GM18951 (cell line): Measurements from ENCODE around the gene CPA5.

Experiments used
- POLR2A ChIP-seq: IDR thresholded peaks from 4 replicates; pipeline ENCODE4 v1.6.1; 2011; ENCODE audit warnings: mild to moderate bottlenecking; ENCODE audit not compliant: insufficient read length, insufficient read depth; ENCODE audit errors: extremely low read depth
- in situ Hi-C: fragments of 300-500 bp; cut with MboI; formaldehyde crosslinking; loops from one replicate; pipeline ENCODE4 v1.12.0; 2022; ENCODE audit warnings: low sequenced_read_pairs, mixed read lengths, inconsistent platforms; ENCODE audit not compliant: unreplicated experiment

The CPA5 gene

DNA sequence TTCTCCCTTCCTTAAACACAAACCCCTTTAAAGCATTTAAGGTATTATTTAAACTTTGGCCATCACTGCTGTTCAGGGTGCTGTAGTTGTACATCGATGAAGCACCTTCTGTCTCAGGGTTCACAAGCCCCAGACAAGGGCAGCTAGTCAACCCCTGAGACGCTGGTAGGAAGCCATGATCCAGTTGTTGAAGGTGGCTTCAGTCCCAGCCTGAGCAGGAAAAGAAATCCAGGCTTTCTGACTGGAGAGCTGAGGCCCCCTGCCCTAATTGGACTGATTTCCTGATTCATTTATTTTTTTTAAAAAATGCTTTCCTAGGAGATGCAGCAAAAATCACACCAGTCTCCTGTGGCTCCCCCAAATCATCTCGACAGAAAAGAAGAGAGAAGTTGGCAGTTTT, 51.5 kb downstream of the CPA5 start:
- no peak for TF ChIP-seq POLR2A
- in situ Hi-C loops, result no loop called here

DNA sequence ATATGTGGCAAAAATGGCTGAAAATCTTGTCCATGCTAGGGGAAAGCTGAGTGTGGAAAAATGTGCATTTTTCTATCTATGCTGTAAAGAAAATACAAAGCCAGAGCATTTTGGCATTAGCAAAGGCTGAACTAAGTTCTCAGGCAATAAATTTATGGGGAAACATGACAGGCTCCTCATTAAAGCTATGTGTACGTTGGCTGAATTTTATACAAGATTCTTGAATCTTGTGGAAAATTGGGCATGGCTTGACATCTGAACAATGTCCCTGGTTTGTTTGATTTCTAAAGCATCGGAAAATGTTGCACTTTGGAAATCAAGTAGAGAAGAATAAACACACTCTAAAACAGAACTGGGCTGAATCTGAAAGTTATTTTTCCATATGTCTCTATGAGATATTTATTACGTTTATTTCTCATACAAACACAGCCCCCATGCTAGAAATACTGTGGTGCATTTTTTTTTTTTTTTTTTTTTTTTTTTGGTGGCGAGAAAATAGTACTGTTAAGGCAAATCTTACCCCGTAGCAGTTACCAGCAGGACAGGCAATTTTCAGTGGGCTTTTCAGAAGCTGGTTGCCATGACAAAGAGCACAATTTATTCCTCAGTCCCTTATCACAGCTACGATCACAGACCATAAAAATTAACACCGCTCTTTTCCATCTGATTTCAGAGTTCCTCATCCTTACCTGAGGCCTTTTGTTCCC, 52.6 kb downstream of the CPA5 start:
- in situ Hi-C loops, result no loop called here
- no peak for TF ChIP-seq POLR2A

DNA sequence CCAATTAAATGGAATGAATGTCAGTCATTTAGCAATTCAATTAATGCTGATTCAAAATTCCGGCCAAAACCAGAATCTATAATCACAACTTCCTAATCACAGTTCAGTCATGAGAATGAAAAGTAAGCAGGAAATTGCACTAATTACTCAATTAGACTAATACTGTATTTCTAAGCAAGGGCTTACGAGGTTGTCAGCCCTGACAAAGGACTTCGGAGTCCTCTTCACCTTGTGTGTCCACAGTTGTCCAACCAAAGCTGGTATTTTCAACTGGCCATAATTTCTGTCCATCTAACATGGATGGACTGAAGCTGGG, 53.1 kb downstream of the CPA5 start:
- in situ Hi-C loops, result no loop called here
- no peak for TF ChIP-seq POLR2A

DNA sequence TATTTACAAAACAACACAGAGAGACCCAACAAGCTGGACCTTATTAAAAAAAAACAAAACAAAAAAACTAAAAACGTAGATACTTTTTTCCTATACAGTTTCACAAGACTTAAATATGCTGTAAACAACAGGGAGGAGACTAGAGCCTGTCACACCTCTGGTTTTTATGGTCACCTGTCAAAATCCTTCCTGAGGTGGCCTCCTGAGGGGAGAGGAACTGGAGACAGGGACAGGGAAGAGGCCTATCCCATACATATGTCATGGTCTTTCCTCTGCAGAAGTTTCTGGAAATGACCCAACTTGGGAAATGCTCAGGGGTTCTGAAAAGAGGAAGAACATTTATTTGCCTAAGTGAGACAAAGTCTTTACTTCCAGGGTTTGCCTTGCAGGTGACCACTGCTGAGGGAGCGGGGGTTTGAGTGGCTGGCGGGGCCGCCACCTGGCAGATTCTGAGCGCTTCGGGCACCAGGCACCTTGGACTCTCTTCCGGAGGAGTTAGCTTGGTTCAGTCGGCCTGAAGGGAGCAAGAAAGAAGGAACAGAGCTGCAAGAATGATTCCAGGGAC, 54.0 kb downstream of the CPA5 start:
- in situ Hi-C loops, result no loop called here
- TF ChIP-seq POLR2A, result no peak

DNA sequence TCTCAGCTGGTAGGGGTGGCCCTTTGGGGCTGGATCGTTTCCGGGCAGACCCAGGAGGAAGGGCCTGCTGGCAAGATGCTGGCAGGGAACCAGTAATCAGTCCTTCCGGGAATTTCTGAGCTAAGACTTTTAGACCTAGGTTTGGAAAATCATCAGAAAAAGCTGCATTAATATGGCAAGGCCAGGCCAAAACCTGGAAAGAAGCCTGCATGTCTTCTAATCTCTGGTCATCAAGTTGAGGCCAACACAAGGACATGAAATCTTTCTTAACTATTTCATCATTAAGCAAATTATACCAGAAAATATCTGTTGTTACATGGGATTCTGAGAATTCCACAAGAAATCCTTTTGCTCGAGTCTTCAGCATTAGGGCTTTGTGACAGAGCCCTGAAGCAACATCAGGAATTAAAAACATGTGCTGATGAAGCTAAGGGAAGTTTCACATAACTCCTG, 55.5 kb downstream of the CPA5 start:
- no peak for TF ChIP-seq POLR2A
- in situ Hi-C loops, result no loop called here

DNA sequence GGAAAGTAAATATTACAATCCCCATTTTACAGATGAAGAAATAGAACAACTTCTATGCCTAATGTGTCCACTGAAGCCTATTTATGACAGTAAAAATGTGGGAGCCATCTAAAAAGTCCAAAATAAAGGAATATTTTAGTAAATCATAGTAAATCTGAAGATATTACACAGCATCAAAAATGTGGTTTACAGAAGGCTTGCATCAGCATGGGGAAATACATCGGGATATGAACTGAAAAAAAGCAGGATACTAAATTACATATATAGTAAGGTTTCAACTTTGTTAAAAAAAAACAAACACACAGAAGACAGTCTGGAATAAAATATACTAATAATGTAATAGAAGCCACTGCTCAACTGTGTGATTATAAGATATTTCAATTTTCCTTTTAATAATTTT, 56.5 kb downstream of the CPA5 start:
- in situ Hi-C loops, result no loop called here
- no peak for TF ChIP-seq POLR2A

DNA sequence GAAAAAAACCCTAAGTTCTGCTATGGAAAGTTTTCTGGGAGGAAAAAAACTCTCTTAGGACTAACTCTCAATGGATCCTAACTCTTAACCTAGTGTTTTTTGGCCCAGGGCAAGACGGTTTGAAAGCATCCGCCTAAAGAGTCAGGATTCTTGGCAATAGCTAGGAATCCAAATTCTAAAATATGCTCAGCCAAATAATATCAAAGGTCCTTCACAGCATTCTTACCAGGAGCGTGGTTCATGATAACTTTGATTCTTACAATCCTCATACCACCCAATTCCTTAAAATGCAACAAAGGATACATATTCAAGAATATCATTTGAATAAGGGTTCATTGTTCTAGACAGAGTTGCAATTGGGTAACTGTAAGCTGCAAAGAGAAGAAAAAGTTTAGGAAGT, 57.0 kb downstream of the CPA5 start:
- in situ Hi-C loops, result no loop called here
- no peak for TF ChIP-seq POLR2A

DNA sequence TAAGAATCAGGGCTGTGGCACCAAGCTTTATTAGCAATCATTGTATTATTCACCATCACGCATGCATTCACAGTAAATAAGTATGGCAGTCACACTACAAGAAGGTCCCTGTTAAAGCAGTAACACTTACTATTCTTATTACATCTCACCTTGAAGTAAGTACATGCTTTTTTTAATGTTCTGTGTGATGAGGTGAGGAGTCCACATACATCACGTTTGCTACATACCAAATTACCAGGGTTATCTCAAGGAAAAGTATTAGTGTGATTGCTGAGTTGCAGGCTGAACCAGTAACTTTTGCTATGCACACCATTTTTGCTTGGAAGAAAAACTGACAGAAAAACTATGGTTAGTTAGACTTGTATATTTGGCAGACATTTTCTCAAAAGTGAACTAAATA, 60.4 kb downstream of the CPA5 start:
- no peak for TF ChIP-seq POLR2A
- in situ Hi-C loops, result no loop called here

DNA sequence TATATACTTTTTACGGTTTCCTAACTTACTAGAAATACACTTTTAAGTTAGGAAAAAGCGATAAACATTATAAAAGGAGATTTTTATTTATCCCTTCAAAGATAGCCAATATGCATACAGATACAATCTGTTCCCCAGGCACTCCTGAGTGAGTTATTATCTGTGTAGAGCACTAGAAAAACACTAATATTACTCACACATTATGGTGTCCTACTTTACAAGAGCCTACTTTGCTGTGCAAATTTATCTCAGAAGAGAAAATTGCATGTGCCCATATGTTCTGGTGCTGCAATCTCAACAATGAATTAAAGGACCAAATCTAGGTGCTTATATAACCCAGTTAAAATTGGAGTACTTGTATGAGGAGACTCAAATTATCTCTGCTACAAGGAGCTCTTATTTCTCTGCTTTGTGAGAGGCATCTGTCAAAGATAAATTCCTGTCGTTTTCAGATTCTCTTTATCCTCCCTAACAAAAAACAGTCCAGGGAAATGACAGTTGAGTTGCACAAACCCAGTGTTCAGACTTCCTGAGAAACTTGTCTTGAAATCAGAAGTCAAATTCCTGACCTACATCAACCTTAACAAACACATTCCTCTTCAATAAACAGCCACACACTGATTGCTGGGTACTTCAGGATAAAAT, 64.6 kb downstream of the CPA5 start:
- in situ Hi-C loops, result no loop called here
- no peak for TF ChIP-seq POLR2A

DNA sequence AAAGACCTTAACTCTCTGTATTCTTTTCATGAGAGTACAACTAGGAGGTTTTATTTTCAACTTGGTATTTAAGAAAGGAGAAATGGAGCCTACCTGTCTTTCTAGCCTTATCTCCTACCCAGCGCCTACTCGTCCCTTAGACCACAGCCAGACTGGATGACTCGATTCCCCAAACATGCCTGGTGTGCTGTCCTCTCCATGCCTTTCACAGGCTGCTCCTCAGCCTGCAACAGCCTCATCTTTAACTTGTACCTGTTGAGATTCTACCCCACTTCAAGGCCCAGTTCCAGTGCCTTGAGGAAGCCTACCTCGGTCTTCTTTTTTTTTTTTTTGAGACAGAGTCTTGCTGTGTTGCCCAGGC, 65.1 kb downstream of the CPA5 start:
- in situ Hi-C loops, result no loop called here
- TF ChIP-seq POLR2A, result no peak

DNA sequence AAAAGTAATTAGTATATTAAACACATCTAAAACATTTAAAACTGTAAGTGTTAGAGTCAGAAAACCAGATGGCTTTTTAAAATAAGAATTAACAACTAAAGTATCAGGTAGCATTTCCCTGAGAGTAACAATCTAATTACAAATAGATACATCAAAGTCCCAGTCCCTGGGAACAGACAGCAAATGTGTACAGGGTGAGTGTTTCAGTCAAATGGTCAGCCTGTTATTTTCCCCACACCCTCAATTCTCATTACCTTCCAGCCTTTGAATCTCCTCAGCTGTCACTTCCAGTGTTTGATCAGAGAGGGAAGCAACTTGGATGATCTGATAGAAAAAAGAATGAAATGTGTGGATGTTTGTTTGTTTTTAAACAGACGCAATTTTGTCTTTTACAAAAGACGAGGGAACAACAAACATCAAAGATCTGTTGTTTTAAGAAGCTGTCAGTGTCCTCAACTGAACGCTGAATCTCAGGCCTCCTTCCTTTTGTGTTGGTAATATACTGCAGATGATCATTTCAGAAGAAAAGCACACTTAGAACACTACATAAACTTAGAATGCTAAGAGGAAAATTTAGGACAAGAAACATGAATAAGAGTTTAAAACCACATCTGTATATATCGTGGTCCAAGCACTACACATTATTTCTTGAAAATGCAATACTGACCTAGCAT, 66.4 kb downstream of the CPA5 start:
- TF ChIP-seq POLR2A, result no peak

DNA sequence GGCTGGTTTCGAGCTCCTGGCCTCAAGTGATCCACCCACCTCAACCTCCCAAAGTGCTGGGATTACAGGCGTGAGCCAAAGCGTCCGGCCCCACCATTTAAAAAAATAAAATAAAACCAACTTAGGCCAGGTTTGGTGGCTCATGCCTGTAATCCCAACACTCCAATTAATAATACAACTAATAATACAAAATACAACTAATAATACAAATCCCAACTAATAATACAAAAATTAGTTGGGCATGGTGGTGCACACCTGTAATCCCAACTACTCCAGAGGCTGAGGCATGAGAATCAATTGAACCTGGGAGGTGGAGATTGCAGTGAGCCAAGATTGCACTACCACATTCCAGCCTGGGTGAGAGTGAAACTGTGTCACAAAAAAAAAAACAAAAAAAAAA, 68.6 kb downstream of the CPA5 start:
- TF ChIP-seq POLR2A, result no peak
- in situ Hi-C loops, result no loop called here

More for the DNA sequence above, 66.4 kb downstream of the CPA5 start:
- in situ Hi-C loops, result no loop called here

DNA sequence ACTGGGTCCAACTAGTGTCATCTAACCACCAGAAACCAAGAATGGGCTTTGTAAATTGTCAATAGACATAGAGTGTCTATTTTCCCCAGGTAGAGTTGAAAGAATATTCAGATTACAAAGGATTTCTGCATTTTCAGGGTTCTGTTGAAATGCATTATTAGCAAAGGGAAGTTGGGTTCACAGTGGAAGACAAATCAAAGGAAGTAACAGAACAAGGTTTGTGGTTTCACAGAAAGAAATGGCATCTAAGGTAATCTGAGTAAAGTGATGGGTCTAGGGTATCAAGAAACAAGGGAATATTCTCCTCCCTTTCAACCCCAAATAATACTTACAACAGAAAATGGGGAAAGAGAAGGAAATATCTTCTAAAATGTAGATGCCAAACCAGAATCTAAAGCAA, 70.4 kb downstream of the CPA5 start:
- TF ChIP-seq POLR2A, result no peak
- in situ Hi-C loops, result no loop called here

DNA sequence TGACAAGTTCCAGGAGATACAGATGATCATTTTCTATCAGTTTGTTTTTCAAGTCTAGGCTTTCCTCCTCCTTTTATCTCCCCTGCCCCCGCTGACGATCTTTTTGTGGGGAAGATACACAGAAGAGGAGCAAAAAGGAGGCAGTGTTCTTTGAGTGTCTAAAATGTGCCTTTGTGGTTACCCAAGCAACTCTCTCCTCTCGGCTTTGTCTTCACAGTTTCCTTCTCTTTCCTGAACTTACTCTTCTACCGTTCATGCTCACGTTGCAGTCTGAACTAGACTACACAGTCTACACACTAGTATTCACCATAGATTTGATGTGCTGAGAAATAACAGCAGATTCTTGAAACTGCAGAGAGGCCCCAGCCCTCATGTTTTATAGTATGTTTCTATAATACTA, 72.6 kb downstream of the CPA5 start:
- no peak for TF ChIP-seq POLR2A
- in situ Hi-C loops, result no loop called here

DNA sequence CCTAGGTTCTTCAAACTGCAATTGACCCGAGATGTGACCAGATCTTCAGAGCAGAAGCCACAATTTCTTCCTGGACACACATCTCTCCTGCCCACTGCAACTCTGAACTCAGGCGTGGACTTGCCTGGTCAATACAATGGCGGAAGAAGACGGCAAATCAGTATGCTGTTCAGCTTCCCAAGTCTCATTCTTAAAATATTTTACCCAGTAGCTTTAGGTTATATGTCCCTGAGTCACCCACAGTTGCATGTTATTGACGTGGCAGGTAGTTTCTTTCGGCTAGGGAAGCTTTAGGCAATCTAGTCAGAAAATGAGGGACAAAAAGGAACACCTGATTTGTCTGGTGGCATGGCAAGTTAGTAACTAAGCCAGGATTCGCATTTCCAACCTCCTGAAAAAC, 73.7 kb downstream of the CPA5 start:
- no peak for TF ChIP-seq POLR2A
- in situ Hi-C loops, result no loop called here
